GM12878 (cell line): ENCODE measurements around the gene ZNF317. TPM values are rescaled to one million over a fixed set of nuclear protein-coding genes. Genes with fewer than 3 reads are reported as not detected.

Experiments used
- ATAC-seq: fragments of 200-7000 bp; cut with Tn5 transposase; 3 replicates; pipeline ENCODE4 v1.9.1; 2020; ENCODE audit warnings: mild to moderate bottlenecking, moderate library complexity
- BruUV-seq: library from RNA; stranded (reverse); fragments of 400-500 nt; replicated peaks from 2 replicates; lab custom pipeline; 2021; lab: Mats Ljungman, UMichigan
- CTCF ChIA-PET: fragments of 300-600 bp; sonication (Branson Sonifier 250); formaldehyde crosslinking; extraction: SDS; loops from one replicate; lab custom pipeline; 2021; ENCODE audit warnings: inconsistent platforms; lab: Yijun Ruan, JAX
- POLR2A ChIA-PET: fragments of 350-600 bp; formaldehyde crosslinking; extraction: SDS; loops from one replicate; lab custom pipeline; 2021; ENCODE audit warnings: inconsistent platforms; lab: Charles Lee
- RAD21 ChIA-PET: fragments of 300-600 bp; sonication (Branson Sonifier 250); formaldehyde crosslinking; loops from one replicate; lab custom pipeline; 2023; ENCODE audit warnings: antibody characterized with exemption; ENCODE audit not compliant: unreplicated experiment; lab: Charles Lee
- SMC1A ChIA-PET: fragments of 300-600 bp; sonication (Branson Sonifier 250); formaldehyde crosslinking; loops from one replicate; lab custom pipeline; 2023; ENCODE audit not compliant: unreplicated experiment, uncharacterized antibody; lab: Charles Lee
- DNase-seq: peaks from one replicate; pipeline ENCODE4 v3.0.0-alpha.2; 2011; ENCODE audit warnings: low read depth, low spot score
- FAIRE-seq: peaks from 3 replicates; lab custom pipeline; 2011; peaks lifted over from hg19 to GRCh38; lab: Jason Lieb, UNC
- H2AFZ ChIP-seq: 2 replicates; pipeline ENCODE4 v1.6.0; 2011; ENCODE audit warnings: low read depth, low read length, control low read depth; ENCODE audit not compliant: control insufficient read depth
- H3K27ac ChIP-seq: 2 replicates; pipeline ENCODE4 v1.5.1; 2011; ENCODE audit warnings: control low read depth; ENCODE audit not compliant: control insufficient read depth, insufficient read depth
- H3K27me3 ChIP-seq, 2 experiments: replicated peaks in 1 of 2; 2 replicates each; pipeline versions ENCODE4 v1.6.0 to v1.6.1; 2011; ENCODE audit warnings: low read length in 1 of 2; ENCODE audit not compliant: control insufficient read depth in 2 of 2, insufficient read depth in 2 of 2
- H3K36me3 ChIP-seq, 2 experiments: 2 replicates each; pipeline ENCODE4 v1.5.1; 2011; ENCODE audit warnings: low read length in 1 of 2; ENCODE audit not compliant: control insufficient read depth in 2 of 2, insufficient read depth in 2 of 2
- H3K4me1 ChIP-seq: 2 replicates; pipeline ENCODE4 v1.6.1; 2011; ENCODE audit warnings: mild to moderate bottlenecking, low read length, moderate library complexity, mixed read lengths; ENCODE audit not compliant: control insufficient read depth, insufficient read depth
- H3K4me2 ChIP-seq: 2 replicates; pipeline ENCODE4 v1.6.0; 2011; ENCODE audit warnings: control low read depth; ENCODE audit not compliant: control insufficient read depth, insufficient read depth
- H3K4me3 ChIP-seq: fragments of 200-600 bp; sonication (generic); 2 replicates; pipeline ENCODE4 v1.5.1; 2016
- H3K79me2 ChIP-seq: 2 replicates; pipeline ENCODE4 v1.6.0; 2011; ENCODE audit warnings: low read length; ENCODE audit not compliant: control insufficient read depth, insufficient read depth
- H3K9ac ChIP-seq: 2 replicates; pipeline ENCODE4 v1.8.0; 2011; ENCODE audit warnings: low read length, control low read depth, mixed read lengths; ENCODE audit not compliant: control insufficient read depth, insufficient read depth
- H3K9me3 ChIP-seq: replicated peaks from 3 replicates; pipeline ENCODE4 v1.5.1; 2011; ENCODE audit warnings: mild to moderate bottlenecking, low read length; ENCODE audit not compliant: control insufficient read depth, insufficient read depth
- H4K20me1 ChIP-seq: 2 replicates; pipeline ENCODE4 v1.6.0; 2011; ENCODE audit not compliant: control insufficient read depth, insufficient read depth
- BCL11A ChIP-seq: IDR thresholded peaks from 2 replicates; pipeline ENCODE4 v1.6.1; 2011; ENCODE audit warnings: low read depth, low read length
- BRCA1 ChIP-seq: IDR thresholded peaks from 2 replicates; pipeline ENCODE4 v1.6.1; 2011; ENCODE audit warnings: low read depth, low read length, improper control_type of control experiment
- MYC ChIP-seq: IDR thresholded peaks from 2 replicates; pipeline ENCODE4 v1.6.1; 2011; ENCODE audit warnings: mild to moderate bottlenecking, low read length, moderate library complexity, inconsistent platforms; ENCODE audit not compliant: insufficient read depth, insufficient replicate concordance, insufficient read length, severe bottlenecking
- NFYB ChIP-seq: IDR thresholded peaks from 2 replicates; pipeline ENCODE4 v1.6.1; 2011; ENCODE audit warnings: low read depth, mild to moderate bottlenecking, low read length, improper control_type of control experiment, moderate library complexity; ENCODE audit not compliant: insufficient read depth
- POLR2AphosphoS5 ChIP-seq: IDR thresholded peaks from 2 replicates; pipeline ENCODE4 v1.6.1; 2011; ENCODE audit warnings: mild to moderate bottlenecking, low read length, inconsistent platforms
- SIX5 ChIP-seq: IDR thresholded peaks from 2 replicates; pipeline ENCODE4 v1.6.1; 2011; ENCODE audit warnings: mild to moderate bottlenecking, low read depth, low read length, moderate library complexity; ENCODE audit not compliant: severe bottlenecking
- SUZ12 ChIP-seq: fragments of 200-600 bp; sonication (generic); IDR thresholded peaks from one replicate; pipeline ENCODE4 v1.6.1; 2018; ENCODE audit warnings: antibody characterized with exemption, mild to moderate bottlenecking; ENCODE audit not compliant: unreplicated experiment
- YY1 ChIP-seq: IDR thresholded peaks from 2 replicates; pipeline ENCODE4 v1.6.1; 2011; ENCODE audit warnings: low read depth, mild to moderate bottlenecking, low read length
- WGBS: methylation state at CpG from one replicate; pipeline ENCODE4 v1.1.6; 2016; ENCODE audit warnings: low lambda C conversion rate; ENCODE audit not compliant: insufficient replicate concordance, insufficient coverage; ENCODE audit errors: missing lambda C conversion rate; 5-methylcytosine and 5-hydroxymethylcytosine counted together
- in situ Hi-C: fragments of 300-500 bp; cut with MboI; formaldehyde crosslinking; loops from 9 replicates; pipeline ENCODE4 v1.14.3; 2018; ENCODE audit warnings: mixed read lengths
- intact Hi-C: fragments of 100-400 bp; cut with micrococcal nuclease; formaldehyde crosslinking; loops from one replicate; pipeline ENCODE4 v1.14.2; 2022; ENCODE audit not compliant: unreplicated experiment
- polyA plus RNA-seq, 11 experiments: library from polyadenylated mRNA; depleted of rRNA in 4 of 11; unstranded in 6 of 11; stranded (reverse) in 5 of 11; fragments of >200 nt; fragmentation: Nextera tagmentation in 4 of 11; fragmentation: Illumina TruSeq in 1 of 11; extraction: Ambion mirVana in 4 of 11; extraction: Trizol in 1 of 11; gene quantifications; 1 replicate in 1 of 11; 2 replicates in 10 of 11; pipeline versions ENCODE4 v1.2.1 to v1.2.3, GENCODE V29; 2011 to 2016; ENCODE audit warnings: inconsistent platforms in 2 of 11, missing spikeins in 2 of 11, low read depth in 1 of 11
- total RNA-seq, 4 experiments: library from RNA; depleted of rRNA in 3 of 4; stranded (reverse); fragments of >200 nt in 3 of 4; fragmentation: Illumina TruSeq in 1 of 4; extraction: Trizol in 1 of 4; gene quantifications; 2 replicates each; pipeline versions ENCODE4 v1.2.1 to v1.2.3, GENCODE V29; 2013 to 2021

Gene ZNF317
- total and polyA plus RNA-seq, 10 of the 15 experiments (the other 5 are each of a cell fraction or from before 2014, with no cell fraction given): 22.7 to 39.4 (median 32.6) TPM

GRCh38 chr19:9109959-9110358 is 30.2 kb upstream of the ZNF317 start:
- ChIA-PET RAD21 (no interaction called here), POLR2A (no interaction called here), SMC1A (no interaction called here)
- H4K20me1 ChIP-seq: no peaks in the 10 kb centered on the region
- no peak overlapping the region for H3K27ac ChIP-seq
- DNase-seq: no peak
- H3K36me3 ChIP-seq: no peaks in the 10 kb centered on the region
- H3K79me2 ChIP-seq: no peaks in the 10 kb centered on the region
- H3K4me2 ChIP-seq: no peak overlapping the region
- ATAC-seq: no peak
- no peak for FAIRE-seq
- no peaks in the 10 kb centered on the region for H3K27me3 ChIP-seq
- intact Hi-C loops: no loop called here
- no peak overlapping the region for H3K9ac ChIP-seq
- H3K4me3 ChIP-seq: no peak overlapping the region
- TF ChIP-seq MYC: no peak
- no peak for TF ChIP-seq POLR2AphosphoS5
- no peak for TF ChIP-seq SIX5
- TF ChIP-seq BCL11A: no peak
- TF ChIP-seq YY1: no peak
- no peak for TF ChIP-seq BRCA1
- TF ChIP-seq SUZ12: no peak
- TF ChIP-seq, all 136 proteins: peak for 0
- H3K4me1 ChIP-seq: no peaks in the 10 kb centered on the region
- CTCF ChIA-PET: no interaction called here
- no peaks in the 10 kb centered on the region for H3K9me3 ChIP-seq
- no TSS peak for BruUV-seq
- in situ Hi-C loops: no loop called here
- 0% methylated on average over 2 of the region's 2 CpGs for WGBS
- no peak overlapping the region for H2AFZ ChIP-seq

- TF ChIP-seq NFYB: no peak
- WGBS: 63% methylated on average over 2 of the region's 2 CpGs
- no peaks in the 10 kb centered on the region for H3K36me3 ChIP-seq
- no TSS peak for BruUV-seq
- CTCF ChIA-PET: no interaction called here
- H2AFZ ChIP-seq: no peak within 1 kb of the TSS
- ATAC-seq (no peak), FAIRE-seq (no peak), DNase-seq (no peak)
- in situ Hi-C loops (no loop called here), intact Hi-C loops (no loop called here)
- H3K27me3 ChIP-seq: no peaks in the 10 kb centered on the region
- no peak within 1 kb of the TSS for H3K27ac ChIP-seq
- no peaks in the 10 kb centered on the region for H3K9me3 ChIP-seq
- RAD21 ChIA-PET: no interaction called here
- H3K4me3 ChIP-seq: no peak within 1 kb of the TSS
- H3K9ac ChIP-seq: no peak within 1 kb of the TSS
- no peaks in the 10 kb centered on the region for H3K79me2 ChIP-seq
- no peak within 1 kb of the TSS for H3K4me2 ChIP-seq
- H4K20me1 ChIP-seq: no peaks in the 10 kb centered on the region
- SMC1A ChIA-PET: no interaction called here
- no peaks in the 10 kb centered on the region for H3K4me1 ChIP-seq
- POLR2A ChIA-PET: no interaction called here
Measured at GRCh38 chr19:9115307-9115813, 24.8 kb upstream of the ZNF317 start, which contains the start of gene OR7G1. TSS of gene OR7G1 (minus strand) at chr19:9115763. CDS start at chr19:9115763, 0 bp downstream.
